Measurements from ENCODE around the gene ABCF1. TPM values are rescaled to one million over a fixed set of nuclear protein-coding genes. Genes with fewer than 3 reads are reported as not detected.

Gene ABCF1
- total and polyA plus RNA-seq, 2 of the 8 experiments (the other 6 are each of a cell fraction or from before 2014, with no cell fraction given) = 48.8 to 123 TPM

DNA sequence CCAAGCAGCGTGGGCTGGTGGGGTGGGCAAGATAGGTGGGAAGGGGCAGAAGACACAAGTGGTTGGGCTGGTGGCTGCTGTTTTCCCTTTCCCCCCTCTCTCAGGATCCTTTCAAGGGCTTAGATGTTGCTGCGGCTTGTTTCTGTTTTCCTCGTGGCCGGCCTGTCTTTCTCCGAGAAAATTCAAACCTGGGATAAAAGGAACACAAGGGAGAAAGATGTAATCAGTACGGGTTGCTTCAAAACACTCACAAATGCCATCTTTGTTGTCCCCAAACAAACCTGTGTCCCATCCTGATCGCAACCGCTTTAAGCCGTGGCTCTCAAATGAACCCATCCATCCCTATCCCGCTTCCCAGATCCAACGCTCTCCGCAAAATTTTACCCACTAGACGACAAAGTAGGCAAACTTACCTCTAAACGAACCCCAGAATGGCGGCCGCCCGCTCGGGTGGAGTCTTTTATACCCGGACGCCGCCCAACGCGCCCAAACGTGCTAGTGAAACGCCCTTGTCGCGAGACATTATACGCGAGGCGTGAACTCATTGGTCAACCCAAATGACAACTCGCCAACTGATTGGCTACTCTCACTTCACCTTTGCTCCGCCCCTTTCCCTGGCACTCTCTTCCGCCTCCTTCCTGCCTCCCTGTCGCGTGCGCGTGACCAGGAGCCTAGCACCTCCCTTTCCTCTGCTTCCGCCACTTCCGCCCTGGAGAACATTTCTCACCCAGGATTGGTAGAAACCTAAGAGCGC lies 45.7 kb downstream of the ABCF1 start, which contains the start of gene PPP1R10 (continued):
- TF ChIP-seq SP4 (IDR thresholded peaks at IDR 0.05; ENCODE audit: low read length) = peak; percentile 26; the same call in 1 of the 2 replicates
- TF ChIP-seq SUZ12 (IDR thresholded peaks at IDR 0.05; ENCODE audit: low read length) = no peak
- no peak for TF ChIP-seq ZNF274 (IDR thresholded peaks at IDR 0.05; ENCODE audit: borderline replicate concordance, extremely low read depth, low read length)
- no peak for TF ChIP-seq RFX5 (IDR thresholded peaks at IDR 0.05; ENCODE audit: borderline replicate concordance, low read depth, low read length)
- no peak for TF ChIP-seq RXRA (IDR thresholded peaks at IDR 0.05; ENCODE audit: insufficient read depth, low read depth, low read length)
- no peak for TF ChIP-seq KDM1A (IDR thresholded peaks at IDR 0.05; ENCODE audit: borderline replicate concordance, low read length)
- TF ChIP-seq, protein P1, sequence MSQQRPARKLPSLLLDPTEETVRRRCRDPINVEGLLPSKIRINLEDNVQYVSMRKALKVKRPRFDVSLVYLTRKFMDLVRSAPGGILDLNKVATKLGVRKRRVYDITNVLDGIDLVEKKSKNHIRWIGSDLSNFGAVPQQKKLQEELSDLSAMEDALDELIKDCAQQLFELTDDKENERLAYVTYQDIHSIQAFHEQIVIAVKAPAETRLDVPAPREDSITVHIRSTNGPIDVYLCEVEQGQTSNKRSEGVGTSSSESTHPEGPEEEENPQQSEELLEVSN (IDR thresholded peaks at IDR 0.05) = no peak
- no peak for TF ChIP-seq FOSL1 (IDR thresholded peaks at IDR 0.05; ENCODE audit: insufficient read depth, low read depth, low read length)
- no peak for TF ChIP-seq RBBP5 (IDR thresholded peaks at IDR 0.05; ENCODE audit: borderline replicate concordance, low read depth, low read length)
- TF ChIP-seq ASH2L (IDR thresholded peaks at IDR 0.05; ENCODE audit: low read length) = no peak
- no peak for TF ChIP-seq POU5F1 (IDR thresholded peaks at IDR 0.05; ENCODE audit: low read depth, low read length)
- TF ChIP-seq CHD1 (IDR thresholded peaks at IDR 0.05; ENCODE audit: low read depth, low read length) = peak; percentile 82
- TF ChIP-seq, protein P2, sequence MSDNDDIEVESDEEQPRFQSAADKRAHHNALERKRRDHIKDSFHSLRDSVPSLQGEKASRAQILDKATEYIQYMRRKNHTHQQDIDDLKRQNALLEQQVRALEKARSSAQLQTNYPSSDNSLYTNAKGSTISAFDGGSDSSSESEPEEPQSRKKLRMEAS (IDR thresholded peaks at IDR 0.05) = peak; percentile 8; the same call in 1 of the 2 replicates
- no peak for TF ChIP-seq SAP30 (IDR thresholded peaks at IDR 0.05; ENCODE audit: insufficient read depth, insufficient replicate concordance, low read length)
- 0 out of 2 replicates have a peak, but pooled peaks have one; percentile 20 for TF ChIP-seq TCF12 (IDR thresholded peaks at IDR 0.05; ENCODE audit: low read depth, low read length)
- peak; percentile 67 for TF ChIP-seq KDM4A (IDR thresholded peaks at IDR 0.05; ENCODE audit: low read depth, low read length, severe bottlenecking)
- TF ChIP-seq EP300 (IDR thresholded peaks at IDR 0.05; ENCODE audit: borderline replicate concordance in 1 of 2, low read depth in 2 of 2, low read length in 2 of 2) = peak in 1 of 2 experiments; percentile 2; a peak in 1 of 3 replicates
- peak; percentile 16 to 71; a peak in 1 of 4 replicates for TF ChIP-seq SIN3A (conservative IDR thresholded peaks at IDR 0.05 in 1 of 2, IDR thresholded peaks at IDR 0.05 in 1 of 2; ENCODE audit: low read depth in 1 of 2, low read length in 2 of 2)
- no peak for TF ChIP-seq RNF2 (IDR thresholded peaks at IDR 0.05; ENCODE audit: borderline replicate concordance, low read depth, low read length, missing control alignments, poor library complexity, severe bottlenecking)
- no peak; the same call in none of the 2 replicates for TF ChIP-seq USF2 (IDR thresholded peaks at IDR 0.05; ENCODE audit: low read length)
- TF ChIP-seq POLR2A (IDR thresholded peaks at IDR 0.05; ENCODE audit: control extremely low read depth in 1 of 2, low read depth in 2 of 2, low read length in 2 of 2) = peak; percentile 98 to 100
